K562 (cell line): Measurements from ENCODE around the gene KIAA0513. TPM values are rescaled to one million over a fixed set of nuclear protein-coding genes. Genes with fewer than 3 reads are reported as not detected.
A peak's percentile ranks its signal among the peaks of the same experiment; 100 is the strongest.

Experiments used
- ATAC-seq: fragments of 200-7000 bp; cut with Tn5 transposase; 3 replicates; pipeline ENCODE4 v1.9.1; 2020; ENCODE audit warnings: moderate library complexity
- BruUV-seq: library from RNA; stranded (reverse); fragments of 400-500 nt; replicated peaks from 2 replicates; lab custom pipeline; 2021; lab: Mats Ljungman, UMichigan
- CTCF ChIA-PET: fragments of 300-600 bp; formaldehyde crosslinking; extraction: SDS; loops from one replicate; lab custom pipeline; 2021; ENCODE audit warnings: low intra/inter-chr PET ratio; lab: Yijun Ruan, JAX
- POLR2A ChIA-PET: fragments of 300-600, 350-650 bp; sonication (Branson Sonifier 250); formaldehyde crosslinking; extraction: SDS; loops from one replicate; lab custom pipeline; 2021; ENCODE audit warnings: antibody characterized with exemption, inconsistent platforms; lab: Yijun Ruan, JAX
- DNase-seq, 4 experiments: peaks; one replicate each; pipeline versions ENCODE4 v3.0.0 to v3.0.0-alpha.2; 2011 to 2018; ENCODE audit warnings: low spot score in 3 of 4, mixed read lengths in 3 of 4; ENCODE audit errors: extremely low read depth in 1 of 4
- FAIRE-seq: peaks from 2 replicates; lab custom pipeline; 2011; peaks lifted over from hg19 to GRCh38; lab: Jason Lieb, UNC
- H2AFZ ChIP-seq: 2 replicates; pipeline ENCODE4 v1.6.0; 2011; ENCODE audit warnings: low read depth, low read length, control low read depth, inconsistent platforms
- H3K27ac ChIP-seq: fragments of 200-600 bp; 3 replicates; pipeline ENCODE4 v1.8.0; 2011; ENCODE audit warnings: low read depth, mild to moderate bottlenecking, control low read depth, inconsistent platforms, low read length, moderate library complexity, mixed read lengths; ENCODE audit errors: extremely low read depth
- H3K27me3 ChIP-seq, 2 experiments: fragments of 300-600 bp in 1 of 2; 2 replicates in 1 of 2; 3 replicates in 1 of 2; pipeline versions ENCODE4 v1.6.0 to v1.8.0; 2011; ENCODE audit warnings: inconsistent platforms in 2 of 2, low read length in 2 of 2, mild to moderate bottlenecking in 1 of 2, mixed read lengths in 1 of 2, moderate library complexity in 1 of 2; ENCODE audit not compliant: control insufficient read depth in 2 of 2, insufficient read depth in 2 of 2
- H3K36me3 ChIP-seq: fragments of 300-600 bp; 3 replicates; pipeline ENCODE4 v1.8.0; 2011; ENCODE audit warnings: mild to moderate bottlenecking, low read length, inconsistent platforms; ENCODE audit not compliant: control insufficient read depth, insufficient read depth
- H3K4me1 ChIP-seq, 2 experiments: fragments of 200-600 bp in 1 of 2; replicated peaks in 1 of 2; 2 replicates in 1 of 2; 3 replicates in 1 of 2; pipeline versions ENCODE4 v1.5.1 to v1.8.0; 2011; ENCODE audit warnings: inconsistent platforms in 2 of 2, low read length in 2 of 2, mild to moderate bottlenecking in 1 of 2, mixed read lengths in 1 of 2, moderate library complexity in 1 of 2; ENCODE audit not compliant: control insufficient read depth in 2 of 2, insufficient read depth in 2 of 2
- H3K4me2 ChIP-seq: 2 replicates; pipeline ENCODE4 v1.6.1; 2011; ENCODE audit warnings: low read length, control low read depth, inconsistent platforms, mixed read lengths; ENCODE audit not compliant: insufficient read depth
- H3K4me3 ChIP-seq: fragments of 200-600 bp; sonication (generic), shearing (Covaris generic); 2 replicates; pipeline ENCODE4 v1.5.1; 2016; ENCODE audit warnings: control low read depth, inconsistent platforms
- H3K79me2 ChIP-seq: fragments of 200-600 bp; 3 replicates; pipeline ENCODE4 v1.8.0; 2011; ENCODE audit warnings: low read length, inconsistent platforms; ENCODE audit not compliant: control insufficient read depth, insufficient read depth
- H3K9ac ChIP-seq, 2 experiments: 2 replicates each; pipeline versions ENCODE4 v1.6.0 to v1.6.1; 2011; ENCODE audit warnings: low read depth in 2 of 2, low read length in 2 of 2, control low read depth in 1 of 2, inconsistent platforms in 1 of 2, mild to moderate bottlenecking in 1 of 2, mixed read lengths in 1 of 2; ENCODE audit not compliant: insufficient read depth in 1 of 2
- H3K9me1 ChIP-seq: one replicate; pipeline ENCODE4 v1.6.0; 2011; ENCODE audit warnings: inconsistent platforms, mild to moderate bottlenecking, low read length, moderate library complexity; ENCODE audit not compliant: control insufficient read depth, insufficient read depth
- H3K9me3 ChIP-seq: replicated peaks from 2 replicates; pipeline ENCODE4 v1.5.1; 2011; ENCODE audit warnings: low read depth, low read length, inconsistent platforms; ENCODE audit not compliant: control insufficient read depth, insufficient read depth
- H4K20me1 ChIP-seq: replicated peaks from 2 replicates; pipeline ENCODE4 v1.6.1; 2011; ENCODE audit warnings: low read length, inconsistent platforms, mixed read lengths; ENCODE audit not compliant: control insufficient read depth, insufficient read depth
- NR2C1 ChIP-seq, 2 experiments: fragments of 450-650 bp; IDR thresholded peaks; 2 replicates each; pipeline ENCODE4 v1.6.1; 2017; ENCODE audit warnings: mild to moderate bottlenecking in 2 of 2, antibody characterized with exemption in 1 of 2, inconsistent platforms in 1 of 2, missing compliant biosample characterization in 1 of 2, missing genetic modification characterization in 1 of 2
- NRF1 ChIP-seq, 2 experiments: fragments of 450-650 bp; IDR thresholded peaks in 1 of 2; conservative IDR thresholded peaks in 1 of 2; 2 replicates each; pipeline ENCODE4 v1.6.1; 2014; ENCODE audit warnings: mild to moderate bottlenecking in 2 of 2
- POLR2B ChIP-seq: fragments of 450-650 bp; IDR thresholded peaks from 2 replicates; pipeline ENCODE4 v1.6.1; 2018; ENCODE audit warnings: low read depth; ENCODE audit not compliant: partially characterized antibody
- POLR3A ChIP-seq: IDR thresholded peaks from 2 replicates; pipeline ENCODE4 v1.6.1; 2011; ENCODE audit warnings: borderline replicate concordance, mild to moderate bottlenecking, moderate library complexity; ENCODE audit not compliant: insufficient read length, insufficient read depth; ENCODE audit errors: extremely low read depth
- SAFB ChIP-seq: fragments of 200-400 bp; formaldehyde crosslinking; IDR thresholded peaks from 2 replicates; pipeline ENCODE4 v1.6.1; 2017; ENCODE audit warnings: low read depth, low read length, borderline replicate concordance
- WGBS: fragments of 100-300 bp; shearing (Covaris generic); methylation state at CpG from one replicate; pipeline ENCODE4 v1.1.6; 2016; ENCODE audit warnings: low coverage, mixed read lengths; ENCODE audit not compliant: insufficient coverage; ENCODE audit errors: missing lambda C conversion rate; 5-methylcytosine and 5-hydroxymethylcytosine counted together
- in situ Hi-C: fragments of 300-500 bp; cut with MboI; formaldehyde crosslinking; loops from 4 replicates; pipeline ENCODE4 v1.15.0; 2018; ENCODE audit warnings: inconsistent platforms, mixed read lengths
- intact Hi-C: fragments of 100-400 bp; cut with micrococcal nuclease; formaldehyde crosslinking; loops from 2 replicates; pipeline ENCODE4 v1.14.2; 2022
- polyA plus RNA-seq, 8 experiments: library from polyadenylated mRNA; depleted of rRNA in 4 of 8; stranded (reverse) in 5 of 8; unstranded in 3 of 8; fragments of >200 nt; fragmentation: Nextera tagmentation in 2 of 8; fragmentation: Illumina TruSeq in 1 of 8; extraction: Ambion mirVana in 2 of 8; extraction: Trizol in 1 of 8; gene quantifications; 2 replicates each; pipeline versions ENCODE4 v1.2.1 to v1.2.3, GENCODE V29; 2011 to 2014; ENCODE audit warnings: inconsistent platforms in 1 of 8, missing spikeins in 1 of 8
- total RNA-seq, 7 experiments: library from RNA; depleted of rRNA in 6 of 7; stranded (reverse); fragments of >200 nt in 6 of 7; fragmentation: Illumina TruSeq in 2 of 7; extraction: Trizol in 2 of 7; gene quantifications; 2 replicates each; pipeline versions ENCODE4 v1.2.1 to v1.2.3, GENCODE V29; 2011 to 2021; ENCODE audit warnings: low replicate concordance in 1 of 7
- TF ChIP-seq, protein P1 (sequence below): fragments of 250-450 bp; sonication (Bioruptor Pico); IDR thresholded peaks from 2 replicates; pipeline ENCODE4 v1.8.0; 2021; ENCODE audit warnings: moderate library complexity, mild to moderate bottlenecking, inconsistent platforms

KIAA0513 gene
- total and polyA plus RNA-seq, 9 of the 15 experiments (the other 6 are each of a cell fraction or from before 2014, with no cell fraction given) = 0.18 to 13.7 (median 10.2) TPM

DNA sequence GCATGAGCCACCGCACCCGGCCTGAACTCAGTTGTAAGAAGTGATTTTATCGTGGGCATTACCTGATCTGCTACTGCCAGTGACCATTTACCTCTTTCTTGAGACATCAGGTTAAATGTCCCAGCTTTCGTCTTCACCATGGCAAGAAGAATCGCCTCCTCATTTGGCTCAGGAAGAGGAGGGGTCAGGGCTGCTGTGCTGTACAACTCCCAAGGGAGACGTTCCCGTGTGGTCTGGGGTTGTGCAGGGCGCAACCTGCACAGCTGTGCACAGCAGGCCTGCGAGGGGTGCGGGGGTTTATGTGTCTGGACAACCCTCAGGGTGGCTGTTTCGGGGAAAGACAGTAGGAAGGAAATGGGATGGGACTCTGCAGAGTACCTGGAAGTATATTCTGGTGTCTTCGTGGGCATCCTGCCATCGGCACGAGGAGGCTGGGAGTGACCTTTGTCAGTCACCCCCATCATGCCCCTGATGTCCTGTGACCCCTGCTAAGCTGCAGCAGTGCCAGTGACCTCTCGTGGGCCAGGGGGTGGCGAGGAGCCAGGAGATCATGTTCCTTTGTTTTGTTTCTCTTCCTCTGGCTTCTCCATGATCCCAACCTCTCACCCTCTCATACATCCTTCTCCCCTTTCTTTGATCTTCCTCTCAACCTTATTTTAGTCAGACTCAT lies 57.4 kb downstream of the KIAA0513 start:
- H4K20me1 ChIP-seq = no peaks in the 10 kb centered on the region; the same call in 1 of the 2 replicates
- POLR2A ChIA-PET = interaction anchor here (0.5 to 2.3 kb wide), 2 partner anchors 12 to 13 kb away, joined by 5 to 8 read pairs; no protein-coding TSS in a partner anchor
- no peaks in the 10 kb centered on the region for H3K27me3 ChIP-seq
- peaks cover 5% of the 10 kb centered on the region; the same call in 1 of the 3 replicates for H3K36me3 ChIP-seq
- in situ Hi-C loops = no loop called here
- H2AFZ ChIP-seq = no peak overlapping the region
- BruUV-seq = no TSS peak
- H3K4me2 ChIP-seq = no peak overlapping the region
- no peak for ATAC-seq
- H3K27ac ChIP-seq = no peak overlapping the region
- no peaks in the 10 kb centered on the region for H3K9me3 ChIP-seq
- TF ChIP-seq NR2C1 (IDR thresholded peaks at IDR 0.05) = no peak
- no peak for TF ChIP-seq NR2C1 (tag; IDR thresholded peaks at IDR 0.05)
- no peak for TF ChIP-seq NRF1 (conservative IDR thresholded peaks at IDR 0.05 in 1 of 2, IDR thresholded peaks at IDR 0.05 in 1 of 2)
- TF ChIP-seq POLR2B = no peak
- no peak for TF ChIP-seq SAFB
- TF ChIP-seq, protein P1, sequence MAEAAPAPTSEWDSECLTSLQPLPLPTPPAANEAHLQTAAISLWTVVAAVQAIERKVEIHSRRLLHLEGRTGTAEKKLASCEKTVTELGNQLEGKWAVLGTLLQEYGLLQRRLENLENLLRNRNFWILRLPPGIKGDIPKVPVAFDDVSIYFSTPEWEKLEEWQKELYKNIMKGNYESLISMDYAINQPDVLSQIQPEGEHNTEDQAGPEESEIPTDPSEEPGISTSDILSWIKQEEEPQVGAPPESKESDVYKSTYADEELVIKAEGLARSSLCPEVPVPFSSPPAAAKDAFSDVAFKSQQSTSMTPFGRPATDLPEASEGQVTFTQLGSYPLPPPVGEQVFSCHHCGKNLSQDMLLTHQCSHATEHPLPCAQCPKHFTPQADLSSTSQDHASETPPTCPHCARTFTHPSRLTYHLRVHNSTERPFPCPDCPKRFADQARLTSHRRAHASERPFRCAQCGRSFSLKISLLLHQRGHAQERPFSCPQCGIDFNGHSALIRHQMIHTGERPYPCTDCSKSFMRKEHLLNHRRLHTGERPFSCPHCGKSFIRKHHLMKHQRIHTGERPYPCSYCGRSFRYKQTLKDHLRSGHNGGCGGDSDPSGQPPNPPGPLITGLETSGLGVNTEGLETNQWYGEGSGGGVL (CRISPR knock-in tag) = no peak
- TF ChIP-seq POLR3A = no peak
- TF ChIP-seq, all 486 proteins: peak for 0
- no peak for DNase-seq
- FAIRE-seq = no peak
- Histone ChIP-seq H3K79me2 (no peaks in the 10 kb centered on the region), H3K9ac (peak overlapping the region in 1 of 2 experiments; percentile 73; a peak in 2 of 4 replicates), H3K9me1 (no peaks in the 10 kb centered on the region), H3K4me3 (no peak overlapping the region), H3K4me1 (peaks cover 6 to 54% of the 10 kb centered on the region in 2 experiments; a peak in 3 of 5 replicates)
- CTCF ChIA-PET = interaction anchor here (1.0 kb wide), 1 partner anchor 102 kb away, joined by 3 read pairs; no protein-coding TSS in a partner anchor
- WGBS = 56% methylated on average over 16 of the region's 16 CpGs
- intact Hi-C loops = loop anchor here (5.0 to 10.0 kb wide), 3 partner anchors 58 to 460 kb away; partner anchors contain the start of gene KIAA0513
